ENCODE data around the gene ZNF678. TPM values are rescaled to one million over a fixed set of nuclear protein-coding genes. Genes with fewer than 3 reads are reported as not detected.

ZNF678 gene
- total and polyA plus RNA-seq, 7 donors, result 1.2 to 15.3 (median 5.3) TPM

- intact Hi-C loops (cut with DNase I), result no loop called here
- H3K36me3 ChIP-seq, result no peaks in the 10 kb centered on the region
- DNase-seq, result no peak
These were observed 4.6 kb upstream of the ZNF678 start for GRCh38 chr1:227558732-227559262.

GRCh38 chr1:227559499-227559898, 3.9 kb upstream of the ZNF678 start:
- H3K4me3 ChIP-seq, result no peak overlapping the region
- intact Hi-C loops (cut with DNase I), result no loop called here
- peaks cover 0 to 7% (median 5%) of the 10 kb centered on the region in 4 donors for H3K4me1 ChIP-seq
- no peaks in the 10 kb centered on the region for H3K9me3 ChIP-seq
- 42 to 79% methylated on average over 27 of the region's 27 CpGs for WGBS, 2 donors
- TF ChIP-seq POLR2AphosphoS5 (IDR thresholded peaks at IDR 0.05) (no peak), CTCF (IDR thresholded peaks at IDR 0.05) (no peak), EP300 (IDR thresholded peaks at IDR 0.05) (no peak), POLR2A (IDR thresholded peaks at IDR 0.05) (no peak)
- DNase-seq, result no peak
- H3K36me3 ChIP-seq, result no peaks in the 10 kb centered on the region
- no peak overlapping the region for H3K27ac ChIP-seq
- H3K27me3 ChIP-seq, result peaks cover 6 to 42% (median 27%) of the 10 kb centered on the region in 3 donors

More at GRCh38 chr1:227558732-227559262, 4.6 kb upstream of the ZNF678 start:
- H3K27ac ChIP-seq, result no peak overlapping the region
- peaks cover 6 to 42% (median 27%) of the 10 kb centered on the region in 3 donors for H3K27me3 ChIP-seq
- TF ChIP-seq EP300 (IDR thresholded peaks at IDR 0.05), result no peak
- no peak for TF ChIP-seq CTCF (IDR thresholded peaks at IDR 0.05)
- no peak for TF ChIP-seq POLR2AphosphoS5 (IDR thresholded peaks at IDR 0.05)
- no peak for TF ChIP-seq POLR2A (IDR thresholded peaks at IDR 0.05)
- no peak overlapping the region for H3K4me3 ChIP-seq
- peaks cover 0 to 4% (median under 1%) of the 10 kb centered on the region in 4 donors for H3K4me1 ChIP-seq
- 55 to 87% methylated on average over 20 of the region's 20 CpGs for WGBS, 2 donors
- H3K9me3 ChIP-seq, result no peaks in the 10 kb centered on the region

GRCh38 chr1:227559926-227560325, 3.4 kb upstream of the ZNF678 start:
- WGBS, 2 donors, result 80 to 93% methylated on average over 12 of the region's 12 CpGs
- Histone ChIP-seq H3K4me3 (no peak overlapping the region), H3K27ac (no peak overlapping the region), H3K36me3 (no peaks in the 10 kb centered on the region), H3K9me3 (no peaks in the 10 kb centered on the region), H3K27me3 (peaks cover 6 to 42% (median 27%) of the 10 kb centered on the region in 3 donors), H3K4me1 (peaks cover 0 to 9% (median 6%) of the 10 kb centered on the region in 4 donors)
- TF ChIP-seq EP300 (IDR thresholded peaks at IDR 0.05), result no peak
- no peak for TF ChIP-seq POLR2AphosphoS5 (IDR thresholded peaks at IDR 0.05)
- TF ChIP-seq POLR2A (IDR thresholded peaks at IDR 0.05), result no peak
- no peak for TF ChIP-seq CTCF (IDR thresholded peaks at IDR 0.05)
- no peak for DNase-seq
- intact Hi-C loops (cut with DNase I), result loop anchor here (5.0 to 10.0 kb wide), 3 partner anchors 167 to 387 kb away; partner anchors contain the start of gene WNT9A

- Histone ChIP-seq H3K4me1 (peaks cover 0 to 9% (median 6%) of the 10 kb centered on the region in 4 donors), H3K4me3 (peak overlapping the region in 3 of 4 donors; percentile 11 to 34 (median 31)), H3K27ac (no peak overlapping the region), H3K36me3 (no peaks in the 10 kb centered on the region), H3K27me3 (peaks cover 6 to 42% (median 27%) of the 10 kb centered on the region in 3 donors), H3K9me3 (no peaks in the 10 kb centered on the region)
- TF ChIP-seq POLR2A (IDR thresholded peaks at IDR 0.05) (no peak), EP300 (IDR thresholded peaks at IDR 0.05) (no peak), POLR2AphosphoS5 (IDR thresholded peaks at IDR 0.05) (no peak), CTCF (IDR thresholded peaks at IDR 0.05) (no peak)
- no peak for DNase-seq
- intact Hi-C loops (cut with DNase I), result loop anchor here (5.0 to 10.0 kb wide), 3 partner anchors 167 to 387 kb away; partner anchors contain the start of gene WNT9A
- WGBS, 2 donors, result 34 to 69% methylated on average over 57 of the region's 57 CpGs
These were observed 2.8 kb upstream of the ZNF678 start for GRCh38 chr1:227560393-227561173.

Measured in sigmoid colon (tissue), 7 donors.